ENCODE measurements around the gene PROK1.

Gene PROK1

GRCh38 chr1:110462964-110463363 lies 12.0 kb downstream of the PROK1 start:
- DNase-seq (ENCODE audit: extremely low spot score, insufficient read length, low read depth) (no peak), FAIRE-seq (no peak)

- DNase-seq (ENCODE audit: extremely low spot score, insufficient read length, low read depth) = no peak
- FAIRE-seq = no peak
These were observed 12.8 kb downstream of the PROK1 start for GRCh38 chr1:110463725-110464124.

- FAIRE-seq = no peak
- no peak for DNase-seq (ENCODE audit: extremely low spot score, insufficient read length, low read depth)
These were observed 13.4 kb downstream of the PROK1 start for GRCh38 chr1:110464340-110464739.

- no peak for DNase-seq (ENCODE audit: extremely low spot score, insufficient read length, low read depth)
- FAIRE-seq = no peak
These were observed 14.3 kb downstream of the PROK1 start for GRCh38 chr1:110465038-110465813.

- DNase-seq (ENCODE audit: extremely low spot score, insufficient read length, low read depth) (no peak), FAIRE-seq (no peak)
These were observed 14.9 kb downstream of the PROK1 start for GRCh38 chr1:110465814-110466380.

- DNase-seq (ENCODE audit: extremely low spot score, insufficient read length, low read depth) (no peak), FAIRE-seq (no peak)
These were observed 15.8 kb downstream of the PROK1 start for GRCh38 chr1:110466646-110467280.

GRCh38 chr1:110471131-110471530 lies 20.2 kb downstream of the PROK1 start:
- DNase-seq (ENCODE audit: extremely low spot score, insufficient read length, low read depth) = no peak
- no peak for FAIRE-seq

- FAIRE-seq (no peak), DNase-seq (ENCODE audit: extremely low spot score, insufficient read length, low read depth) (no peak)
These were observed 21.6 kb downstream of the PROK1 start for GRCh38 chr1:110472546-110472945.

- DNase-seq (ENCODE audit: extremely low spot score, insufficient read length, low read depth) (no peak), FAIRE-seq (no peak)
These were observed 23.5 kb downstream of the PROK1 start for GRCh38 chr1:110474444-110474843.

- DNase-seq (ENCODE audit: extremely low spot score, insufficient read length, low read depth) (no peak), FAIRE-seq (no peak)
These were observed 24.5 kb downstream of the PROK1 start for GRCh38 chr1:110475362-110476027.

GRCh38 chr1:110476028-110476765 lies 25.2 kb downstream of the PROK1 start:
- no peak for FAIRE-seq
- DNase-seq (ENCODE audit: extremely low spot score, insufficient read length, low read depth) = no peak

- DNase-seq (ENCODE audit: extremely low spot score, insufficient read length, low read depth) (no peak), FAIRE-seq (no peak)
These were observed 26.1 kb downstream of the PROK1 start for GRCh38 chr1:110477041-110477440.

GRCh38 chr1:110477445-110477957 lies 26.6 kb downstream of the PROK1 start:
- no peak for FAIRE-seq
- no peak for DNase-seq (ENCODE audit: extremely low spot score, insufficient read length, low read depth)

GRCh38 chr1:110477967-110478640 lies 27.2 kb downstream of the PROK1 start:
- no peak for FAIRE-seq
- no peak for DNase-seq (ENCODE audit: extremely low spot score, insufficient read length, low read depth)

- FAIRE-seq = no peak
- DNase-seq (ENCODE audit: extremely low spot score, insufficient read length, low read depth) = no peak
These were observed 27.9 kb downstream of the PROK1 start for GRCh38 chr1:110478886-110479285.

GRCh38 chr1:110480356-110481096 lies 29.6 kb downstream of the PROK1 start:
- no peak for FAIRE-seq
- no peak for DNase-seq (ENCODE audit: extremely low spot score, insufficient read length, low read depth)

GRCh38 chr1:110481968-110482623 lies 31.1 kb downstream of the PROK1 start:
- no peak for DNase-seq (ENCODE audit: extremely low spot score, insufficient read length, low read depth)
- FAIRE-seq = no peak

GRCh38 chr1:110482662-110483307 lies 31.8 kb downstream of the PROK1 start:
- DNase-seq (ENCODE audit: extremely low spot score, insufficient read length, low read depth) (no peak), FAIRE-seq (no peak)

Measured in GM18507 (cell line).